Endothelial cell of umbilical vein (primary cell): ENCODE measurements around the gene ADAMTSL5. TPM values are rescaled to one million over a fixed set of nuclear protein-coding genes. Genes with fewer than 3 reads are reported as not detected.

ENCODE experiments used
- BruUV-seq: library from RNA; stranded (reverse); fragments of 400-500 nt; replicated peaks from 2 replicates; lab custom pipeline; 2021; lab: Mats Ljungman, UMichigan
- CTCF ChIA-PET: fragments of 300-600, 350-600 bp; sonication (Branson Sonifier 250); formaldehyde crosslinking; loops from one replicate; lab custom pipeline; 2021; ENCODE audit warnings: antibody characterized with exemption, inconsistent platforms; lab: Charles Lee
- POLR2A ChIA-PET: fragments of 300-600, 350-600 bp; sonication (Branson Sonifier 250); formaldehyde crosslinking; loops from one replicate; lab custom pipeline; 2021; ENCODE audit warnings: antibody characterized with exemption, inconsistent platforms; lab: Charles Lee
- DNase-seq: peaks from one replicate; pipeline ENCODE4 v3.0.0-alpha.2; 2011; ENCODE audit warnings: low read depth, low spot score
- FAIRE-seq: peaks from 2 replicates; lab custom pipeline; 2011; peaks lifted over from hg19 to GRCh38; lab: Jason Lieb, UNC
- H2AFZ ChIP-seq: 2 replicates; pipeline ENCODE4 v1.6.0; 2012; ENCODE audit warnings: low read depth, low read length, control low read depth, inconsistent platforms
- H3K27ac ChIP-seq: 2 replicates; pipeline ENCODE4 v1.5.1; 2011; ENCODE audit warnings: low read depth, mild to moderate bottlenecking, control low read depth, low read length, moderate library complexity; ENCODE audit not compliant: insufficient read depth
- H3K27me3 ChIP-seq, 2 experiments: 2 replicates each; pipeline versions ENCODE4 v1.6.0 to v1.6.1; 2011; ENCODE audit warnings: low read length in 2 of 2, mixed read lengths in 1 of 2; ENCODE audit not compliant: control insufficient read depth in 2 of 2, insufficient read depth in 2 of 2
- H3K36me3 ChIP-seq, 2 experiments: 2 replicates in 1 of 2; 3 replicates in 1 of 2; pipeline ENCODE4 v1.5.1; 2011; ENCODE audit warnings: low read length in 2 of 2, mild to moderate bottlenecking in 1 of 2, moderate library complexity in 1 of 2; ENCODE audit not compliant: control insufficient read depth in 2 of 2, insufficient read depth in 2 of 2; ENCODE audit errors: extremely low read depth in 1 of 2
- H3K4me1 ChIP-seq: 3 replicates; pipeline ENCODE4 v1.5.1; 2011; ENCODE audit warnings: mild to moderate bottlenecking, low read length; ENCODE audit not compliant: control insufficient read depth, insufficient read depth; ENCODE audit errors: extremely low read depth
- H3K4me2 ChIP-seq: 2 replicates; pipeline ENCODE4 v1.6.1; 2011; ENCODE audit warnings: low read length, control low read depth, mixed read lengths; ENCODE audit not compliant: insufficient read depth
- H3K4me3 ChIP-seq, 3 experiments: fragments of 200-600 bp in 1 of 3; sonication (generic), shearing (Covaris generic) in 1 of 3; replicated peaks in 1 of 3; 2 replicates each; pipeline ENCODE4 v1.5.1; 2011 to 2016; ENCODE audit warnings: control low read depth in 3 of 3, low read length in 3 of 3, mild to moderate bottlenecking in 2 of 3, inconsistent platforms in 1 of 3, low read depth in 1 of 3, moderate library complexity in 1 of 3; ENCODE audit not compliant: insufficient read depth in 1 of 3
- H3K79me2 ChIP-seq: 2 replicates; pipeline ENCODE4 v1.6.0; 2012; ENCODE audit warnings: low read length, inconsistent platforms; ENCODE audit not compliant: control insufficient read depth, insufficient read depth
- H3K9ac ChIP-seq: replicated peaks from 2 replicates; pipeline ENCODE3; 2011; ENCODE audit warnings: low read length, control low read depth; ENCODE audit not compliant: insufficient read depth; ENCODE audit errors: extremely low read depth
- H3K9me1 ChIP-seq: replicated peaks from 3 replicates; pipeline ENCODE4 v1.6.0; 2011; ENCODE audit warnings: mild to moderate bottlenecking, low read length; ENCODE audit not compliant: control insufficient read depth, insufficient read depth; ENCODE audit errors: extremely low read depth
- H3K9me3 ChIP-seq: replicated peaks from 2 replicates; pipeline ENCODE4 v1.5.1; 2012; ENCODE audit warnings: low read length, inconsistent platforms; ENCODE audit not compliant: control insufficient read depth, insufficient read depth
- H4K20me1 ChIP-seq: replicated peaks from 2 replicates; pipeline ENCODE3; 2011; ENCODE audit warnings: mild to moderate bottlenecking, low read length; ENCODE audit not compliant: control insufficient read depth, insufficient read depth; ENCODE audit errors: extremely low read depth
- CTCF ChIP-seq, 2 donors: IDR thresholded peaks; 1 replicate in 1 of 2; 2 replicates in 1 of 2; pipeline ENCODE4 v1.5.1; 2011; ENCODE audit warnings: low read length in 2 of 2, mild to moderate bottlenecking in 2 of 2, moderate library complexity in 2 of 2, control low read depth in 1 of 2, inconsistent platforms in 1 of 2, low read depth in 1 of 2; ENCODE audit not compliant: insufficient read depth in 1 of 2; ENCODE audit errors: extremely low read depth in 1 of 2
- MYC ChIP-seq: IDR thresholded peaks from one replicate; pipeline ENCODE4 v1.6.1; 2011; ENCODE audit warnings: mild to moderate bottlenecking, low read depth, low read length
- dilution Hi-C: fragments of 300-500 bp; cut with MboI; formaldehyde crosslinking; loops from one replicate; pipeline ENCODE4 v1.15.0; 2019; ENCODE audit warnings: low sequenced_read_pairs; ENCODE audit not compliant: extremely low pct_ligation_motif_present
- intact Hi-C: fragments of 100-400 bp; cut with micrococcal nuclease; formaldehyde crosslinking; loops from one replicate; pipeline ENCODE4 v1.10.0; 2022
- polyA plus RNA-seq, 4 experiments: library from polyadenylated mRNA; depleted of rRNA in 3 of 4; stranded (reverse) in 3 of 4; unstranded in 1 of 4; fragments of >200 nt; gene quantifications; 2 replicates each; pipeline versions ENCODE4 v1.2.1 to v1.2.3, GENCODE V29; 2011 to 2012; ENCODE audit warnings: missing spikeins in 1 of 4
- total RNA-seq: library from RNA; stranded (reverse); gene quantifications from 2 replicates; pipeline ENCODE4 v1.2.3, GENCODE V29; 2021

ADAMTSL5 gene
- total and polyA plus RNA-seq, 2 donors (not counting 3 experiments of a cell fraction or from before 2014, with no cell fraction given) = 0.07 TPM; not detected in 1

GRCh38 chr19:1513499-1514294 lies 878 bp upstream of the ADAMTSL5 start:
- Histone ChIP-seq H2AFZ (no peak overlapping the region), H3K4me1 (no peaks in the 10 kb centered on the region), H3K4me3 (no peak overlapping the region), H3K9me1 (no peaks in the 10 kb centered on the region), H3K79me2 (no peaks in the 10 kb centered on the region), H3K4me2 (no peak overlapping the region), H4K20me1 (no peaks in the 10 kb centered on the region), H3K27ac (no peak overlapping the region), H3K27me3 (peaks cover 5 to 8% of the 10 kb centered on the region in 2 experiments), H3K9me3 (no peaks in the 10 kb centered on the region), H3K9ac (no peak overlapping the region), H3K36me3 (no peaks in the 10 kb centered on the region)
- TF ChIP-seq CTCF (IDR thresholded peaks at IDR 0.05; ENCODE audit: extremely low read depth in 1 of 2, insufficient read depth in 1 of 2, low read depth in 1 of 2, low read length in 2 of 2) = peak; percentile 40 to 70
- TF ChIP-seq MYC = no peak
- CTCF ChIA-PET = interaction anchor here (0.6 to 1.3 kb wide), 5 partner anchors 11 to 234 kb away, joined by 3 to 5 read pairs (median 4); no protein-coding TSS in a partner anchor
- dilution Hi-C loops (no loop called here), intact Hi-C loops (loop anchor here (5.0 kb wide), 1 partner anchor 231 kb away; no protein-coding TSS in a partner anchor)
- no TSS peak for BruUV-seq
- POLR2A ChIA-PET = no interaction called here
- DNase-seq (no peak), FAIRE-seq (no peak)
